SK-N-SH treated with all-trans-retinoic acid at 6 μM for 48 hours (cell line): ENCODE results near the gene OLFML2A.

ENCODE experiments used
- ARNTL ChIP-seq: fragments of 450-650 bp; formaldehyde crosslinking; IDR thresholded peaks from 2 replicates; pipeline ENCODE4 v1.5.0; 2020; ENCODE audit warnings: low read depth, mild to moderate bottlenecking, moderate library complexity, borderline replicate concordance
- CREB5 ChIP-seq: fragments of 250-450 bp; sonication (Bioruptor Pico); IDR thresholded peaks from 2 replicates; pipeline ENCODE4 v1.5.1; 2020; ENCODE audit warnings: low read depth, mild to moderate bottlenecking, moderate library complexity
- CSDC2 ChIP-seq: fragments of 250-450 bp; sonication (Bioruptor Pico); IDR thresholded peaks from 2 replicates; pipeline ENCODE4 v1.5.0; 2020; ENCODE audit warnings: mild to moderate bottlenecking, moderate library complexity
- CSRNP3 ChIP-seq: fragments of 250-450 bp; sonication (Bioruptor Pico); IDR thresholded peaks from 2 replicates; pipeline ENCODE4 v1.5.1; 2021; ENCODE audit warnings: mild to moderate bottlenecking, moderate library complexity
- ESRRG ChIP-seq: fragments of 250-450 bp; sonication (Bioruptor Pico); IDR thresholded peaks from 2 replicates; pipeline ENCODE4 v1.6.1; 2021; ENCODE audit warnings: mild to moderate bottlenecking
- OSR1 ChIP-seq: fragments of 250-450 bp; sonication (Bioruptor Pico); IDR thresholded peaks from 2 replicates; pipeline ENCODE4 v1.8.0; 2022; ENCODE audit warnings: moderate library complexity, mild to moderate bottlenecking, inconsistent platforms
- PATZ1 ChIP-seq: fragments of 250-450 bp; sonication (Bioruptor Pico); IDR thresholded peaks from 2 replicates; pipeline ENCODE4 v1.8.0; 2020; ENCODE audit warnings: mild to moderate bottlenecking, moderate library complexity, borderline replicate concordance
- TF ChIP-seq, protein P1 (sequence below): fragments of 250-450 bp; sonication (Bioruptor Pico); IDR thresholded peaks from 2 replicates; pipeline ENCODE4 v1.8.0; 2021; ENCODE audit warnings: low read depth, mild to moderate bottlenecking, moderate library complexity, borderline replicate concordance

DNA sequence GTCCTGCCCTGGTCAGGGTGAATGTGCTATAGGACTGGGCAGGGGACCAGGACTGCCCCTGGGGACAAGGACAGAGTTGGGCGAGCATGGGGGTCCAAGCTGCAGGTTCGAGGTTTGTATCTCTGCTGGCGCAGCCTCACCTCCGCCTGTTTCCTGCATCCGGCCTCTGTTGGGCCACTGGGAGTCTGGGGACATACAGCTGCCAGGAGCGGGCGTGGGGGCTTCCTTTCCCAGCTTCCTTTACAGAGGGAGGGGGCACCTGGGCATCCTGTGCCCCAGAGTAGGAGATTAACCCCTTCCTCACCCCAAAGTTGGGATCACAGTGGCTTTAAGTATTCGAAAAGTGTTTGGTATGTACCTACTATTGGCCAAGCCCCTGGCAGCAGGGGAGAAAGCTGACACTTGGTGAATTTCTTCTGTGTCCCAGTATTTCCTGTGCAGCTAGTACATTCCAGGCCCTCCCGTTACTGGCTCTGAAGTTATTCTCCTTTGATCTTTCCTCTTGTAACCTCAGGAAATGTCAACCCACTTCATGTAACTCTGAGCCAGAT is 19.0 kb downstream of the OLFML2A start:
- no peak for TF ChIP-seq OSR1 (CRISPR knock-in tag)
- no peak for TF ChIP-seq CSRNP3 (CRISPR knock-in tag)
- no peak for TF ChIP-seq ARNTL (CRISPR knock-in tag)
- no peak for TF ChIP-seq PATZ1 (CRISPR knock-in tag)
- no peak for TF ChIP-seq CSDC2
- TF ChIP-seq CREB5, result no peak
- TF ChIP-seq ESRRG (CRISPR knock-in tag), result no peak
- TF ChIP-seq, protein P1, sequence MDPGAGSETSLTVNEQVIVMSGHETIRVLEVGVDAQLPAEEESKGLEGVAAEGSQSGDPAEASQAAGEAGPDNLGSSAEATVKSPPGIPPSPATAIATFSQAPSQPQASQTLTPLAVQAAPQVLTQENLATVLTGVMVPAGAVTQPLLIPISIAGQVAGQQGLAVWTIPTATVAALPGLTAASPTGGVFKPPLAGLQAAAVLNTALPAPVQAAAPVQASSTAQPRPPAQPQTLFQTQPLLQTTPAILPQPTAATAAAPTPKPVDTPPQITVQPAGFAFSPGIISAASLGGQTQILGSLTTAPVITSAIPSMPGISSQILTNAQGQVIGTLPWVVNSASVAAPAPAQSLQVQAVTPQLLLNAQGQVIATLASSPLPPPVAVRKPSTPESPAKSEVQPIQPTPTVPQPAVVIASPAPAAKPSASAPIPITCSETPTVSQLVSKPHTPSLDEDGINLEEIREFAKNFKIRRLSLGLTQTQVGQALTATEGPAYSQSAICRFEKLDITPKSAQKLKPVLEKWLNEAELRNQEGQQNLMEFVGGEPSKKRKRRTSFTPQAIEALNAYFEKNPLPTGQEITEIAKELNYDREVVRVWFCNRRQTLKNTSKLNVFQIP, result no peak
